ENCODE results near the gene TARS3. TPM values are rescaled to one million over a fixed set of nuclear protein-coding genes. Genes with fewer than 3 reads are reported as not detected.

TARS3 gene
- total and polyA plus RNA-seq, 7 experiments from 2014 or later = 10.2 to 42.6 (median 22.7) TPM

GRCh38 chr15:101650145-101650544, 74.1 kb downstream of the TARS3 start:
- H3K36me3 ChIP-seq (ENCODE audit: control insufficient read depth in 2 of 3, insufficient read depth in 3 of 3, low read length in 3 of 3) = peaks cover 7 to 30% (median 23%) of the 10 kb centered on the region in 3 experiments
- H3K9me3 ChIP-seq (ENCODE audit: control insufficient read depth in 2 of 3, low read length in 3 of 3) = no peaks in the 10 kb centered on the region
- H3K27me3 Mint-ChIP-seq = no peaks in the 10 kb centered on the region
- H3K27ac ChIP-seq (ENCODE audit: low read depth, low read length) = peak overlapping the region; percentile 91
- ChIA-PET CTCF (interaction anchor here (0.6 to 1.3 kb wide), 2 partner anchors 9 to 181 kb away, joined by 3 to 7 read pairs; no protein-coding TSS in a partner anchor), POLR2A (interaction anchor here (0.6 to 2.3 kb wide), 3 partner anchors 10 to 355 kb away, joined by 3 to 6 read pairs (median 3); partner anchors contain the start of gene SNRPA1)
- peaks cover 0 to 21% (median 10%) of the 10 kb centered on the region in 5 donors for H3K36me3 Mint-ChIP-seq
- peaks cover 19 to 26% of the 10 kb centered on the region in 2 donors for H3K4me1 ChIP-seq (ENCODE audit: control insufficient read depth in 2 of 2, insufficient read depth in 2 of 2, low read length in 2 of 2)
- intact Hi-C loops (cut with micrococcal nuclease) = loop anchor here (5.0 kb wide), 2 partner anchors 1048 to 1308 kb away; partner anchors contain the start of genes ADAMTS17 (in 1 of the 2), ASB7 (in 1 of the 2) and LINS1 (in 1 of the 2)
- DNase-seq = no peak
- no peak overlapping the region for H3K4me3 ChIP-seq (ENCODE audit: low read length)
- no peaks in the 10 kb centered on the region for H3K9me3 Mint-ChIP-seq
- ATAC-seq = no peak
- peak overlapping the region in 9 of 10 donors; percentile 39 to 94 (median 67) for H3K4me3 Mint-ChIP-seq
- peaks cover 16 to 58% (median 35%) of the 10 kb centered on the region in 7 donors for H3K4me1 Mint-ChIP-seq
- peak overlapping the region in 8 of 9 donors; percentile 40 to 96 (median 90) for H3K27ac Mint-ChIP-seq
- no peaks in the 10 kb centered on the region for H3K27me3 ChIP-seq (ENCODE audit: control insufficient read depth in 2 of 2, insufficient read depth in 2 of 2, low read length in 2 of 2)

- Mint-ChIP-seq H3K27me3 (no peaks in the 10 kb centered on the region), H3K4me3 (no peak overlapping the region), H3K9me3 (no peaks in the 10 kb centered on the region), H3K4me1 (peaks cover 16 to 57% (median 30%) of the 10 kb centered on the region in 7 donors), H3K27ac (peak overlapping the region in 2 of 9 donors; percentile 12 to 62), H3K36me3 (peaks cover 4 to 32% (median 17%) of the 10 kb centered on the region in 5 donors)
- CTCF ChIA-PET = no interaction called here
- intact Hi-C loops (cut with micrococcal nuclease) = no loop called here
- Histone ChIP-seq H3K4me1 (ENCODE audit: control insufficient read depth in 2 of 2, insufficient read depth in 2 of 2, low read length in 2 of 2) (peaks cover 19 to 26% of the 10 kb centered on the region in 2 donors), H3K27ac (ENCODE audit: low read depth, low read length) (no peak overlapping the region), H3K9me3 (ENCODE audit: control insufficient read depth in 2 of 3, low read length in 3 of 3) (no peaks in the 10 kb centered on the region), H3K36me3 (ENCODE audit: control insufficient read depth in 2 of 3, insufficient read depth in 3 of 3, low read length in 3 of 3) (peaks cover 12 to 47% (median 29%) of the 10 kb centered on the region in 3 experiments), H3K27me3 (ENCODE audit: control insufficient read depth in 2 of 2, insufficient read depth in 2 of 2, low read length in 2 of 2) (no peaks in the 10 kb centered on the region), H3K4me3 (ENCODE audit: low read length) (no peak overlapping the region)
- ATAC-seq = no peak
- POLR2A ChIA-PET = interaction anchor here (2.3 kb wide), 1 partner anchor 353 kb away, joined by 6 read pairs; the partner anchor contains the start of gene SNRPA1
- no peak for DNase-seq
Observed at GRCh38 chr15:101648356-101648755, 75.9 kb downstream of the TARS3 start.

- Histone ChIP-seq H3K4me1 (ENCODE audit: control insufficient read depth in 2 of 2, insufficient read depth in 2 of 2, low read length in 2 of 2) (peaks cover 19 to 24% of the 10 kb centered on the region in 2 donors), H3K9me3 (ENCODE audit: control insufficient read depth in 2 of 3, low read length in 3 of 3) (no peaks in the 10 kb centered on the region), H3K27ac (ENCODE audit: low read depth, low read length) (no peak overlapping the region), H3K36me3 (ENCODE audit: control insufficient read depth in 2 of 3, insufficient read depth in 3 of 3, low read length in 3 of 3) (peaks cover 12 to 50% (median 29%) of the 10 kb centered on the region in 3 experiments), H3K4me3 (ENCODE audit: low read length) (no peak overlapping the region), H3K27me3 (ENCODE audit: control insufficient read depth in 2 of 2, insufficient read depth in 2 of 2, low read length in 2 of 2) (no peaks in the 10 kb centered on the region)
- H3K4me3 Mint-ChIP-seq = no peak overlapping the region
- intact Hi-C loops (cut with micrococcal nuclease) = no loop called here
- no peaks in the 10 kb centered on the region for H3K27me3 Mint-ChIP-seq
- DNase-seq = no peak
- peak overlapping the region in 1 of 9 donors; percentile 47 for H3K27ac Mint-ChIP-seq
- no peak for ATAC-seq
- ChIA-PET POLR2A (no interaction called here), CTCF (no interaction called here)
- H3K36me3 Mint-ChIP-seq = peaks cover 4 to 37% (median 19%) of the 10 kb centered on the region in 5 donors
- H3K9me3 Mint-ChIP-seq = no peaks in the 10 kb centered on the region
- peaks cover 22 to 66% (median 35%) of the 10 kb centered on the region in 7 donors for H3K4me1 Mint-ChIP-seq
Observed at GRCh38 chr15:101647251-101647650, 77.0 kb downstream of the TARS3 start.

- peak overlapping the region in 1 of 9 donors; percentile 14 for H3K27ac Mint-ChIP-seq
- POLR2A ChIA-PET = no interaction called here
- H3K9me3 Mint-ChIP-seq = no peaks in the 10 kb centered on the region
Observed at GRCh38 chr15:101646672-101647071, 77.6 kb downstream of the TARS3 start.

GRCh38 chr15:101642361-101642760, 81.9 kb downstream of the TARS3 start:
- Histone ChIP-seq H3K4me3 (ENCODE audit: low read length) (no peak overlapping the region), H3K9me3 (ENCODE audit: control insufficient read depth in 2 of 3, low read length in 3 of 3) (no peaks in the 10 kb centered on the region), H3K27me3 (ENCODE audit: control insufficient read depth in 2 of 2, insufficient read depth in 2 of 2, low read length in 2 of 2) (no peaks in the 10 kb centered on the region), H3K4me1 (ENCODE audit: control insufficient read depth in 2 of 2, insufficient read depth in 2 of 2, low read length in 2 of 2) (peaks cover 10 to 19% of the 10 kb centered on the region in 2 donors), H3K27ac (ENCODE audit: low read depth, low read length) (peak overlapping the region; percentile 52), H3K36me3 (ENCODE audit: control insufficient read depth in 2 of 3, insufficient read depth in 3 of 3, low read length in 3 of 3) (peaks cover 12 to 64% (median 21%) of the 10 kb centered on the region in 3 experiments)
- DNase-seq (no peak), ATAC-seq (no peak)
- peak overlapping the region in 2 of 10 donors; percentile 7 to 26 for H3K4me3 Mint-ChIP-seq
- POLR2A ChIA-PET = interaction anchor here (1.0 to 4.9 kb wide), 4 partner anchors 10 to 349 kb away, joined by 3 to 24 read pairs (median 7); partner anchors contain the start of genes SNRPA1 and TM2D3
- H3K27me3 Mint-ChIP-seq = no peaks in the 10 kb centered on the region
- intact Hi-C loops (cut with micrococcal nuclease) = loop anchor here in 1 of 2 donors (5.0 kb wide), 1 partner anchor 140 kb away; no protein-coding TSS in a partner anchor
- peaks cover 18 to 45% (median 27%) of the 10 kb centered on the region in 7 donors for H3K4me1 Mint-ChIP-seq
- CTCF ChIA-PET = interaction anchor here (0.5 to 2.7 kb wide), 9 partner anchors 9 to 1717 kb away, joined by 3 to 16 read pairs (median 3); partner anchors contain the start of gene SNRPA1
- peak overlapping the region; percentile 41 to 90 (median 79) for H3K27ac Mint-ChIP-seq
- H3K36me3 Mint-ChIP-seq = peaks cover 4 to 45% (median 25%) of the 10 kb centered on the region in 5 donors
- no peaks in the 10 kb centered on the region for H3K9me3 Mint-ChIP-seq

More at GRCh38 chr15:101646672-101647071, 77.6 kb downstream of the TARS3 start:
- CTCF ChIA-PET = no interaction called here
- no peak overlapping the region for H3K4me3 Mint-ChIP-seq
- no peak overlapping the region for H3K4me3 ChIP-seq (ENCODE audit: low read length)
- H3K27me3 Mint-ChIP-seq = no peaks in the 10 kb centered on the region
- intact Hi-C loops (cut with micrococcal nuclease) = no loop called here
- DNase-seq (no peak), ATAC-seq (no peak)
- no peaks in the 10 kb centered on the region for H3K27me3 ChIP-seq (ENCODE audit: control insufficient read depth in 2 of 2, insufficient read depth in 2 of 2, low read length in 2 of 2)
- H3K9me3 ChIP-seq (ENCODE audit: control insufficient read depth in 2 of 3, low read length in 3 of 3) = no peaks in the 10 kb centered on the region
- H3K27ac ChIP-seq (ENCODE audit: low read depth, low read length) = no peak overlapping the region
- peaks cover 4 to 40% (median 19%) of the 10 kb centered on the region in 5 donors for H3K36me3 Mint-ChIP-seq
- peaks cover 25 to 30% of the 10 kb centered on the region in 2 donors for H3K4me1 ChIP-seq (ENCODE audit: control insufficient read depth in 2 of 2, insufficient read depth in 2 of 2, low read length in 2 of 2)
- peaks cover 28 to 72% (median 41%) of the 10 kb centered on the region in 7 donors for H3K4me1 Mint-ChIP-seq
- peaks cover 12 to 51% (median 29%) of the 10 kb centered on the region in 3 experiments for H3K36me3 ChIP-seq (ENCODE audit: control insufficient read depth in 2 of 3, insufficient read depth in 3 of 3, low read length in 3 of 3)

- intact Hi-C loops (cut with micrococcal nuclease) = loop anchor here (1.0 to 5.0 kb wide), 6 partner anchors 10 to 627 kb away; partner anchors contain the start of gene TM2D3 (in 2 of the 2)
- Histone ChIP-seq H3K36me3 (ENCODE audit: control insufficient read depth in 2 of 3, insufficient read depth in 3 of 3, low read length in 3 of 3) (peaks cover 12 to 60% (median 20%) of the 10 kb centered on the region in 3 experiments), H3K4me1 (ENCODE audit: control insufficient read depth in 2 of 2, insufficient read depth in 2 of 2, low read length in 2 of 2) (peaks cover 10 to 19% of the 10 kb centered on the region in 2 donors), H3K27me3 (ENCODE audit: control insufficient read depth in 2 of 2, insufficient read depth in 2 of 2, low read length in 2 of 2) (no peaks in the 10 kb centered on the region), H3K27ac (ENCODE audit: low read depth, low read length) (peak overlapping the region; percentile 52), H3K4me3 (ENCODE audit: low read length) (no peak overlapping the region), H3K9me3 (ENCODE audit: control insufficient read depth in 2 of 3, low read length in 3 of 3) (no peaks in the 10 kb centered on the region)
- H3K27me3 Mint-ChIP-seq = no peaks in the 10 kb centered on the region
- DNase-seq = peak in 7 of 9 donors; percentile 18 to 57 (median 34)
- no peaks in the 10 kb centered on the region for H3K9me3 Mint-ChIP-seq
- H3K4me1 Mint-ChIP-seq = peaks cover 18 to 43% (median 27%) of the 10 kb centered on the region in 7 donors
- POLR2A ChIA-PET = interaction anchor here (0.7 to 4.9 kb wide), 6 partner anchors 10 to 406 kb away, joined by 3 to 24 read pairs (median 3); partner anchors contain the start of genes SNRPA1, TARS3 and TM2D3
- H3K4me3 Mint-ChIP-seq = peak overlapping the region in 4 of 10 donors; percentile 2 to 26 (median 15)
- CTCF ChIA-PET = interaction anchor here (1.1 to 2.7 kb wide), 11 partner anchors 8 to 1717 kb away, joined by 3 to 16 read pairs (median 4); partner anchors contain the start of gene SNRPA1
- peak overlapping the region; percentile 41 to 90 (median 79) for H3K27ac Mint-ChIP-seq
- H3K36me3 Mint-ChIP-seq = peaks cover 4 to 45% (median 25%) of the 10 kb centered on the region in 5 donors
- ATAC-seq = peak; percentile 82
Observed at GRCh38 chr15:101641894-101642293, 82.4 kb downstream of the TARS3 start.
